Renal cortex interstitium (tissue), 11 donors: ENCODE measurements around the gene TMEM132D. TPM values are rescaled to one million over a fixed set of nuclear protein-coding genes. Genes with fewer than 3 reads are reported as not detected.

Experiments used
- DNase-seq, 11 donors: peaks; one replicate each; pipeline ENCODE4 v3.0.0-alpha.2; 2013; ENCODE audit warnings: low read depth in 9 of 11, low spot score in 4 of 11; ENCODE audit errors: extremely low read depth in 1 of 11
- polyA plus RNA-seq, 3 donors: library from polyadenylated mRNA; unstranded; fragments of 120-200 nt; gene quantifications; one replicate each; pipeline ENCODE4 v1.2.1, GENCODE V29; 2013; ENCODE audit not compliant: insufficient read length in 3 of 3

Gene TMEM132D
- polyA plus RNA-seq, 3 donors: 1.7 to 2.1 (median 1.8) TPM

DNA sequence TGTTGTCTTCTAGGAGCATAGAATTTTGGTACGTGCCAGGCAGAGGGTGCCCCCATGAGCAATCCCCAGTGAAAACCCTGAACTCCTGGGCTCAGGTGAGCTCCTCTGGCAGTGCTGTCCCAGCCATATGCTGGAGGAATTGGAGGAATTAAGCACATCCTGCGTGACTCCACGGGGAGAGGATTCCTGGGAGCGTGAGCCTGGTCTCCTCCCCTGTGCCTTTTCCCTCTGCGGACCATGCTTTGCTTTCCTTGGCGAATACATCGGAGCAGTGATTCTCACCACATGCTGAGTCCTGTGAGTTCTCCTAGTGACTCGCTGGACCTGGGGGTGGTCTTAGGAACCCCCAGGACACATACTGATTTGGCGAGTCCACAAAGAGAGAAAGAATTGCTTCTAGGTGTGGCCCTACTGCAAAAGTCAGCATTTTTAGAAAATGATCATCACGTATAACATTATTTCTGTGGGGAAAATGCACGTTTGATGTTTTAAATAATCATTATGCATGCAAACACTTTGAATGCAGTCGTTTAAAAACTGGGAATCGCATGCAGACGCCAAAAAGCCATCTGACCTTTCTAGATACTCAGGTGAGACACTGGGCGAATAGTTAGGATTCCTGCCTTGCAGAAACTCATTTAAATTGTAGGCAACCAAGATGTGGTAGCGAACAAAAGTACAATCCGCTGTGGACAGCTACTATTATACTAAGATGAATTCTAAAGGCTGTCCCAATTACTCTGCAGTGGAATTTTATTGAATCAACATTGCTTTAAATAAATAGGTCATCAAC is 370.9 kb downstream of the TMEM132D start:
- no peak for DNase-seq

DNA sequence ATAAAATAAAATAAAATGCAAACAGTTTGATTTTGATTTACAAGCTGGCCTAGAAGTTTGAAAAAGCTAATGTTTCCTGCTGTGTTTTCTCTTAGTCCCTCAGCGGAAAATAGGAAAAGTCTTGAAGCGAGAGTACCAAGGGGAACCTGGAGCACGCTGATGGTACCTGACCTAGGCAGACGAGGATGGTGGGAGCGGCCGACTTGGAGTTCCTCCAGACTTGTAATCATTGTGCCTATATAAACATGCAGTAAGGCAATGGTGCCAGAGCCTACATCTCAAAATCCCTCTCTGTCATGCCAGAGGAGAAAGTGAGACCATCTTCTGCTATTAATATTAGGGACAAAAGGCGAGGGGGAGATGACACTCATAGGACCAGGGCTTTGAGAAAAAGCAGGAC is 371.7 kb downstream of the TMEM132D start:
- no peak for DNase-seq

- DNase-seq: no peak
Observed at GRCh38 chr12:129530984-129531383, 372.8 kb downstream of the TMEM132D start.

- DNase-seq: no peak
Observed at GRCh38 chr12:129530517-129530916, 373.3 kb downstream of the TMEM132D start.

DNA sequence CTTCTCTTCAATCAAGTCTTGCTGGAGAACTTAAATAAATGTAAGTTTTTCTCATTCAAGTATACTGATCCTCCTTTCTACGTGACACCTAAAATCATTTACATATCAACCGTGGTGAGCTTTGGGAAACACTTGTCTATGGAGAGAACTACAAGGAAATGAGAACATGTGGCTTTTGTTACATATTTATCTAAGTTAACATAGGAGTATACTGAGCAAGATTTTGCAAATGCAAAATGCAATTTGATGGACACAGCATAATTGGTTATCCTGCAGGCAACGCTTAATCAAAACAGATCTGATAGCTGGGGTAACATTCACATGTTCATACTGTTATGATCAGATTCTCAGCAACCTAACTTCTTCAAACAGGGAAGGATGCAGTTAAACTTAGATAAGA is 376.3 kb downstream of the TMEM132D start:
- DNase-seq: no peak

- DNase-seq: no peak
Observed at GRCh38 chr12:129523621-129524020, 380.2 kb downstream of the TMEM132D start.

- DNase-seq: no peak
Observed at GRCh38 chr12:129520739-129521138, 383.1 kb downstream of the TMEM132D start.

DNA sequence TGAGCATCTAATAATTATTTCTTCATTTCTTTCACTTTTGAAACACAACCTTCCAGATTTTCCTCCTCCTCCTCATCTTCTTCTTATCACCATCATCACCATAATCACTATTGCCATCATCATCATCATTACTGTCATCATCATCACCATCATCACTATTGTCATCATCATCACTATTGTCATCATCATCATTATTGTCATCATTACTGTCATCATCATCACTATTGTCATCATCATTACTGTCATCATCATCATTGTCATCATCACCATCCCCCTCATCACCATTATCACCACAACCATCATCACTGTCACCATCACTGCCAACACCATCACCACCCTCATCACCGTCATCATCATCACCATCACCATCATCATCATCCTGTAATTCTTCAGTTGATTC is 400.0 kb downstream of the TMEM132D start:
- DNase-seq: no peak

GRCh38 chr12:129496226-129496625 is 407.6 kb downstream of the TMEM132D start:
- no peak for DNase-seq

DNA sequence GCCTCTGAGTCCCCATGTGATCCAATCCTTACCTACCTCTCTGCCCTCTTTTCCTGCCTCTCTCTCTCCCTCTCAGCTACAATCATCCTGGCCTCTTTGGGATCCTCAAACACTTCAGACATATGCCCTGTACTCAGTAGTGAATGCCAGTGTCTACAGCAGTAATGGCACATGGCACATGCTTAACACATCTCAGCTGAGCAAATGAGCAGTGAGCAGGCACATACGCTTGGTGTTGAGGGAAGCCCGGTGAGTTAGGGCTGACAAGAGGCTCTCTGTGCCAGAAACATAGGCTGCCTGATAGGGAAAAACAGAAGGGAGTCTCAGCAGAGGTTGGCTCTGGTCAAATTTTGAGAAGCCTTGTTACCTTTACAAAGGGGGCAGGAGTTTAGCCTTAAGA is 409.1 kb downstream of the TMEM132D start:
- DNase-seq: no peak

GRCh38 chr12:129494260-129494659 is 409.6 kb downstream of the TMEM132D start:
- no peak for DNase-seq

GRCh38 chr12:129489100-129489676 is 414.6 kb downstream of the TMEM132D start:
- DNase-seq: no peak

DNA sequence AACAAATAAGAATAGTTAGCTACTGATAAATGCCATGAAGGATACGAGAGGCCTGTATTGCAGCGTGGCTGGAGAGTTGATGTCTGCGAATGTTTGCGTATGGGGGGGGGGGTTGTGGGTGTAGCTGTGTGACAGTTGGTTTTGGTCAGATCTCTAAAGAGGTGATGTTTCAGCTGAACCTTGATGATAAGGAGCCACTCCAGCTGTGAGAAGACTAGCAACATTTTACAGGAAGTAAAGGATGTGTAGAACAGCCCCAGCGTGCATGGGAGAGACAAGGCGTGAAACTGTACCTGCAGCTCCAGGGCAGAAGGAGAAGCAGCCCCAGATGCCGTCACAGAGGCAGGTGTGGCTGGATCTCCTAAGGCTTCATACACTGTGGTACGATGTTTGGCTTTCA is 416.9 kb downstream of the TMEM132D start:
- DNase-seq: no peak

- DNase-seq: no peak
Observed at GRCh38 chr12:129483111-129483893, 420.5 kb downstream of the TMEM132D start.

DNA sequence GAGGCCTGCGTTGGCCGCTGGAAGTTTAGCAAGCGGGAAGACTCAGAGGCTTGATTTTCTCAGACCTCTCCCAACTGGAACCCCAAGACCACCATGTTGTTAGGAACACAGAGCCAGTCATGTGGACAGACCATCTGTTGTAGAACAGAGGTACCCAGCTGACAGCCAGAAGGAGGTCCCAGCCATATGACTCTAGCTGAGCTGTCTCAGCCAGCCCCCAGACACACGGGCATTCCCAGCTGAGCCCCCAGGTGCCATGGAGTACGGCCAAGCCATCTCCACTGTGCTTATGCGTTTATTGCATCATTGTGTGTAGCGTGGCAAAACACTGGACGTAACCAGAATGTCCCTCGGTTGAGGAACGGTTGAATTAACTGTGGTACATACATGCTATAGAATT is 421.9 kb downstream of the TMEM132D start:
- DNase-seq: no peak

DNA sequence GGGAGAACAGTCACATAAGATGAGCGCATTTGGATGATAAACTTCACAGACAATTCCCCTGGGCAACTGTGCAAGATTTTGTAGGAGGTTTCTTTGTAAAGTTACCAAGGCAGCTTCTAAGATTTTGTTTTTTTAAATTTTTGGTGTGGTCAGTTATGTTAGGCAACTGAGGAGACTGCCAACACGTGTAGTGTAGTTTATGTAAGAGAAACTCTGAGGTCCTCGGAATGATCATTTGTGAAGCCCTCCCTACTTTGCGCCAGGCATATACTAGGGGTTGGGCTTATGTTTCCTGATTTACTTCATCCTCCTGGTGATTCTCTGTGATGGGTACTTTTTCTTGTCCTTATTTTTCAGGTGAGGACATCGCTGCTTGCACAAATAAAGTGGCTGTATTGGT is 433.6 kb downstream of the TMEM132D start:
- no peak for DNase-seq

DNA sequence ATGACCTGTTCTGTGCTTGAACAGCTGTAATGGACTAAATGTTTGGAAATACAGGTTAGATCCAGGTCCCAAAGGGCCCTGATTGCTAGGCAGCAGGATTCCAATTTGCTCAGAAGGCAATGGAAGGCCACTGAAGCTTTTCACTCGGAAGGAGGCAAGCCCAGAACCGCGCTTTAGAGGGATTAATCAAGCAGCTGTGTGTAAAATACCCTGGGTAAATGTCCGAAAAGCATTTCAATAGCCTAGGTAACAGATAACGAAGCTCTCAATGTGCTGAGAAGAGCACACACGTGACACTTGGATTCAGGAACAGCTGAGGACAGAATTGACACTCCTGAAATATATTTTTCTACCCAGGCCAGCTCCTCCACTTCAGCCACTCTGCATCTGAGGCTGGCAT is 436.1 kb downstream of the TMEM132D start:
- no peak for DNase-seq

DNA sequence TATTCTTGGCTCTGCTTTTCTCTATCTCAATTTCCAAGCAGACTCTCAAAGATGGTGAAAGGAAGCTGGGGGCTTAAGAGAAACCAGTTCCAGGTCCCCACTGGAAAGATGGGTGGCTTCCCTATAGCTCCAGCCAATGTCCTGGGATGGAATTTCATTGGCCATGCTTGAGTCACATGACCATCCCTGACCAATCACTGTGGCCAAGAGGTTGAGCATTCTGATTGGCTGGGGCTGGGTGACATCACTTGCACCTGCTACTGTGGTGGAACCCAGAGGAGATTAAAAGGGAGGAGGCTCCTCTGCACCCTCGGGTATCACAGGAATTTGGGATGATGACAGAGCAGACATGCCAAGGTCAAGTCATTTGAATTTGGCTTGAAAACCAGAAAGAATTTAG is 436.5 kb downstream of the TMEM132D start:
- DNase-seq: no peak

DNA sequence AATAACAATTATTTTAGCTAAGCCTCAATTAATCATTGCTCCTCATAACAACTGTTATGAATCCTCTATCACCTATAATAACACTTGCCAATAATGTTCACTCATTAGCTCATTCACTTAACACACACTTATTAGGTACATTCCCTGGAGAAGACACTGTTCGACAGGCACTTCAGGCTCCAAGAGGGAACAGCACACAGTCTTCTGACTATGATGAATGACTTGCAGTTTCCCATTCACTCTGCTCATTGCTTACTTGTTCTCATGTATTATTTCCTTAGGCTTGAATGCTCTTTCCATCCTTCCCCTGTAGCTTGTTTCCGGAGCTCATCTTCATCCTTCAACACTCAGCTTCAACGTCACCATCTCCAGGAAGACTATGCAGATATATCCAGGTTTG is 437.3 kb downstream of the TMEM132D start:
- DNase-seq: no peak

GRCh38 chr12:129459886-129460285 is 443.9 kb downstream of the TMEM132D start:
- no peak for DNase-seq
